HepG2 (cell line): ENCODE measurements around the gene GAN. TPM values are rescaled to one million over a fixed set of nuclear protein-coding genes. Genes with fewer than 3 reads are reported as not detected.

Source experiments
- ATAC-seq: fragments of 200-7000 bp; cut with Tn5 transposase; 3 replicates; pipeline ENCODE4 v1.9.1; 2020; ENCODE audit warnings: mild to moderate bottlenecking, moderate library complexity
- BruUV-seq: library from RNA; stranded (reverse); fragments of 400-500 nt; replicated peaks from 2 replicates; lab custom pipeline; 2021; lab: Mats Ljungman, UMichigan
- CTCF ChIA-PET: fragments of 300-600 bp; formaldehyde crosslinking; extraction: SDS; loops from one replicate; lab custom pipeline; 2021; ENCODE audit warnings: low total read pairs, inconsistent platforms, low intra/inter-chr PET ratio; lab: Yijun Ruan, JAX
- POLR2A ChIA-PET: fragments of 350-600 bp; sonication (Branson Sonifier 250); formaldehyde crosslinking; loops from one replicate; lab custom pipeline; 2020; ENCODE audit warnings: antibody characterized with exemption, inconsistent platforms; lab: Yijun Ruan, JAX
- DNase-seq: peaks from one replicate; pipeline ENCODE4 v3.0.0-alpha.2; 2015; ENCODE audit warnings: low spot score
- FAIRE-seq: peaks from 3 replicates; lab custom pipeline; 2011; peaks lifted over from hg19 to GRCh38; lab: Jason Lieb, UNC
- H2AFZ ChIP-seq: one replicate; pipeline ENCODE4 v1.6.1; 2011; ENCODE audit warnings: low read length, inconsistent platforms
- H3K27ac ChIP-seq: fragments of 300-600 bp; 3 replicates; pipeline ENCODE4 v1.8.0; 2011; ENCODE audit warnings: mixed run types, mild to moderate bottlenecking, mixed read lengths, low read length, inconsistent platforms; ENCODE audit not compliant: insufficient read depth; ENCODE audit errors: extremely low read length
- H3K27me3 ChIP-seq, 2 experiments: fragments of 200-600 bp in 1 of 2; 2 replicates in 1 of 2; 3 replicates in 1 of 2; pipeline versions ENCODE4 v1.6.0 to v1.8.0; 2011; ENCODE audit warnings: low read length in 2 of 2, mild to moderate bottlenecking in 2 of 2, moderate library complexity in 2 of 2, inconsistent platforms in 1 of 2; ENCODE audit not compliant: insufficient read depth in 2 of 2, control insufficient read depth in 1 of 2
- H3K36me3 ChIP-seq, 2 experiments: fragments of 200-600 bp in 1 of 2; replicated peaks in 1 of 2; 2 replicates in 1 of 2; 3 replicates in 1 of 2; pipeline versions ENCODE4 v1.5.1 to v1.8.0; 2011; ENCODE audit warnings: low read length in 2 of 2, inconsistent platforms in 1 of 2; ENCODE audit not compliant: insufficient read depth in 2 of 2, control insufficient read depth in 1 of 2
- H3K4me1 ChIP-seq: 2 replicates; pipeline ENCODE4 v1.5.1; 2012; ENCODE audit warnings: low read length, inconsistent platforms; ENCODE audit not compliant: insufficient read depth
- H3K4me2 ChIP-seq: 2 replicates; pipeline ENCODE4 v1.6.0; 2011; ENCODE audit warnings: low read depth, low read length, inconsistent platforms
- H3K4me3 ChIP-seq, 3 experiments: fragments of 200-600 bp in 1 of 3; sonication (generic), shearing (Covaris generic) in 1 of 3; replicated peaks in 1 of 3; 2 replicates each; pipeline ENCODE4 v1.5.1; 2011 to 2016; ENCODE audit warnings: low read length in 3 of 3, inconsistent platforms in 2 of 3, low read depth in 2 of 3, mild to moderate bottlenecking in 2 of 3, control low read depth in 1 of 3, mixed read lengths in 1 of 3; ENCODE audit not compliant: insufficient read depth in 1 of 3
- H3K79me2 ChIP-seq: one replicate; pipeline ENCODE4 v1.6.1; 2011; ENCODE audit warnings: low read length, inconsistent platforms; ENCODE audit not compliant: insufficient read depth
- H3K9ac ChIP-seq: 2 replicates; pipeline ENCODE4 v1.6.0; 2011; ENCODE audit warnings: mild to moderate bottlenecking, low read depth, low read length, inconsistent platforms; ENCODE audit not compliant: insufficient read depth
- H3K9me3 ChIP-seq: 2 replicates; pipeline ENCODE4 v1.5.1; 2012; ENCODE audit warnings: mild to moderate bottlenecking, low read length
- H4K20me1 ChIP-seq: 2 replicates; pipeline ENCODE4 v1.6.0; 2011; ENCODE audit warnings: inconsistent platforms, mild to moderate bottlenecking, low read length, moderate library complexity; ENCODE audit not compliant: insufficient read depth
- HMGA1 ChIP-seq: sonication (generic); formaldehyde crosslinking; conservative IDR thresholded peaks from 2 replicates; pipeline ENCODE4 v1.4.0; 2020; ENCODE audit warnings: missing genetic modification reagents
- MAFF ChIP-seq: IDR thresholded peaks from 2 replicates; pipeline ENCODE4 v1.6.1; 2011; ENCODE audit warnings: low read depth, low read length, improper control_type of control experiment
- MAFK ChIP-seq, 2 experiments: IDR thresholded peaks in 1 of 2; conservative IDR thresholded peaks in 1 of 2; 2 replicates each; pipeline ENCODE4 v1.6.1; 2011; ENCODE audit warnings: improper control_type of control experiment in 2 of 2, low read length in 2 of 2
- ZFP37 ChIP-seq: sonication (generic); formaldehyde crosslinking; IDR thresholded peaks from 2 replicates; pipeline ENCODE4 v1.4.0; 2020; ENCODE audit warnings: missing genetic modification reagents, borderline replicate concordance
- ZNF3 ChIP-seq: IDR thresholded peaks from 2 replicates; pipeline ENCODE4 v1.7.0; 2017; ENCODE audit warnings: inconsistent platforms
- ZNF382 ChIP-seq: sonication (generic); formaldehyde crosslinking; IDR thresholded peaks from 2 replicates; pipeline ENCODE4 v1.5.0; 2020; ENCODE audit warnings: missing genetic modification reagents, mild to moderate bottlenecking, borderline replicate concordance
- WGBS: methylation state at CpG from one replicate; pipeline ENCODE4 v1.1.6; 2017; ENCODE audit warnings: low lambda C conversion rate; 5-methylcytosine and 5-hydroxymethylcytosine counted together
- in situ Hi-C: cut with HindIII; loops from 2 replicates; pipeline ENCODE4 v1.10.0; 2017; ENCODE audit warnings: low pct_unique_long_range_greater_than_20kb; ENCODE audit not compliant: extremely low pct_ligation_motif_present
- intact Hi-C: fragments of 100-400 bp; cut with micrococcal nuclease; formaldehyde crosslinking; loops from one replicate; pipeline ENCODE4 v1.10.0; 2022; ENCODE audit not compliant: unreplicated experiment
- polyA plus RNA-seq, 8 experiments: library from polyadenylated mRNA; depleted of rRNA in 3 of 8; stranded (reverse) in 7 of 8; unstranded in 1 of 8; fragments of >200 nt; fragmentation: Illumina TruSeq in 4 of 8; extraction: Trizol in 4 of 8; gene quantifications; 2 replicates each; pipeline versions ENCODE4 v1.2.1 to v1.2.3, GENCODE V29; 2011 to 2016; ENCODE audit warnings: low read depth in 4 of 8, missing spikeins in 1 of 8, mixed read lengths in 1 of 8; ENCODE audit not compliant: insufficient read depth in 1 of 8
- total RNA-seq, 5 experiments: library from RNA; depleted of rRNA; stranded (reverse); fragments of >200 nt; fragmentation: Illumina TruSeq; extraction: Trizol; gene quantifications; 2 replicates each; pipeline ENCODE4 v1.2.3, GENCODE V29; 2016; ENCODE audit warnings: low read depth in 1 of 5
- TF ChIP-seq, protein P1 (sequence below): conservative IDR thresholded peaks from 2 replicates; pipeline ENCODE4 v1.6.1; 2018; ENCODE audit warnings: missing genetic modification reagents

The GAN gene
- total and polyA plus RNA-seq, 2 of the 13 experiments (the other 11 are each of a cell fraction or from before 2014, with no cell fraction given): 4.3 to 11.0 TPM

DNA sequence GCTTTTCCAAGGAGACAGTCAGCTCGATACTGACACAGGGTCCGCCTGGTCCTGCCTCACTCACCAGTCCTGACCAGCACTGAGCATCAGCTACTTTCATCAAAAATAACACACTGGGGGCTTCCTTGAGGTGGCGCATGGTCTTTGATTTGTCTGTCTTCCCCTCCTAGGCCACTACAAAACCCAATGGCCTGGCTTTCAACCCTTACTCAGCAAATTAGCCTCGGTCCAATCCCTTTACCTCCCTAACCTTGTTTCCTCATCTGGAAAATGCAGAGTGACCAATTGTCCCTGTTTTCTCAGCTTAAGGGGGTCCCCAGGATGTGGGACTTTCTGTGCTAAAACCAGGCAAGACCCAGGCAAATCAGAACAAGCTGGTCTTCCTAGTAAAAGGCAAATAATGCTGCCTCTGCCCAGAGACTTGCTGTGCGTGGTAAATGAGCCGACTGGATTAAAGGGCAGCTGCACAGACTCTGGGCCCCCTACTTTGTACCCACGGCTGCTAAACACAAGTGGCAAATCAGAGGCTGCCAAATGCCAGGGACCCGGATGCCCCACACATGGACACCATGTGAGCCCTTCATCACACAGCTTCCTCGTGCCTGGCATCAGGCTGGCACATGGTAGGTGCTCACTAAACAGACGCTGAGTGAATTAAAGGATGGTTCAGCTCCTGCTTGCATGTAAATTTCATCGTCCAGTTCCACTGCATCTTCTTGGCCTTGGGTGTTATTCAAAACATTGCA lies 98.7 kb downstream of the GAN start:
- Histone ChIP-seq H3K4me3 (no peak overlapping the region), H3K27ac (no peak overlapping the region), H3K4me2 (no peak overlapping the region), H3K9ac (no peak overlapping the region), H3K4me1 (peaks cover 12% of the 10 kb centered on the region; the same call in 1 of the 2 replicates), H4K20me1 (no peaks in the 10 kb centered on the region), H2AFZ (no peak overlapping the region), H3K79me2 (no peaks in the 10 kb centered on the region), H3K36me3 (no peaks in the 10 kb centered on the region), H3K27me3 (peaks cover 2 to 30% of the 10 kb centered on the region in 2 experiments; a peak in 4 of 5 replicates), H3K9me3 (no peaks in the 10 kb centered on the region)
- FAIRE-seq (no peak), ATAC-seq (no peak), DNase-seq (no peak)
- BruUV-seq: no TSS peak
- in situ Hi-C loops: no loop called here
- intact Hi-C loops: no loop called here
- peak; percentile 77 for TF ChIP-seq MAFF
- peak; percentile 78 to 84 for TF ChIP-seq MAFK (conservative IDR thresholded peaks at IDR 0.05 in 1 of 2, IDR thresholded peaks at IDR 0.05 in 1 of 2; ENCODE audit: low read length in 2 of 2)
- TF ChIP-seq, protein P1, sequence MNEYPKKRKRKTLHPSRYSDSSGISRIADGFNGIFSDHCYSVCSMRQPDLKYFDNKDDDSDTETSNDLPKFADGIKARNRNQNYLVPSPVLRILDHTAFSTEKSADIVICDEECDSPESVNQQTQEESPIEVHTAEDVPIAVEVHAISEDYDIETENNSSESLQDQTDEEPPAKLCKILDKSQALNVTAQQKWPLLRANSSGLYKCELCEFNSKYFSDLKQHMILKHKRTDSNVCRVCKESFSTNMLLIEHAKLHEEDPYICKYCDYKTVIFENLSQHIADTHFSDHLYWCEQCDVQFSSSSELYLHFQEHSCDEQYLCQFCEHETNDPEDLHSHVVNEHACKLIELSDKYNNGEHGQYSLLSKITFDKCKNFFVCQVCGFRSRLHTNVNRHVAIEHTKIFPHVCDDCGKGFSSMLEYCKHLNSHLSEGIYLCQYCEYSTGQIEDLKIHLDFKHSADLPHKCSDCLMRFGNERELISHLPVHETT (CRISPR knock-in tag): no peak
- no peak for TF ChIP-seq HMGA1 (CRISPR knock-in tag)
- TF ChIP-seq ZFP37 (CRISPR knock-in tag): no peak
- no peak for TF ChIP-seq ZNF382 (CRISPR knock-in tag)
- no peak for TF ChIP-seq ZNF3
- WGBS: 47% methylated on average over 7 of the region's 11 CpGs
- CTCF ChIA-PET: no interaction called here
- POLR2A ChIA-PET: no interaction called here
